GM18858 (cell line): ENCODE data around the gene PDIA5.

Source experiments
- ATAC-seq: cut with Tn5 transposase; IDR thresholded peaks from one replicate; pipeline ENCODE4 v1.9.1; 2021; ENCODE audit not compliant: unreplicated experiment

PDIA5 gene

GRCh38 chr3:123089611-123090331 lies 22.9 kb downstream of the PDIA5 start:
- ATAC-seq, result no peak

DNA sequence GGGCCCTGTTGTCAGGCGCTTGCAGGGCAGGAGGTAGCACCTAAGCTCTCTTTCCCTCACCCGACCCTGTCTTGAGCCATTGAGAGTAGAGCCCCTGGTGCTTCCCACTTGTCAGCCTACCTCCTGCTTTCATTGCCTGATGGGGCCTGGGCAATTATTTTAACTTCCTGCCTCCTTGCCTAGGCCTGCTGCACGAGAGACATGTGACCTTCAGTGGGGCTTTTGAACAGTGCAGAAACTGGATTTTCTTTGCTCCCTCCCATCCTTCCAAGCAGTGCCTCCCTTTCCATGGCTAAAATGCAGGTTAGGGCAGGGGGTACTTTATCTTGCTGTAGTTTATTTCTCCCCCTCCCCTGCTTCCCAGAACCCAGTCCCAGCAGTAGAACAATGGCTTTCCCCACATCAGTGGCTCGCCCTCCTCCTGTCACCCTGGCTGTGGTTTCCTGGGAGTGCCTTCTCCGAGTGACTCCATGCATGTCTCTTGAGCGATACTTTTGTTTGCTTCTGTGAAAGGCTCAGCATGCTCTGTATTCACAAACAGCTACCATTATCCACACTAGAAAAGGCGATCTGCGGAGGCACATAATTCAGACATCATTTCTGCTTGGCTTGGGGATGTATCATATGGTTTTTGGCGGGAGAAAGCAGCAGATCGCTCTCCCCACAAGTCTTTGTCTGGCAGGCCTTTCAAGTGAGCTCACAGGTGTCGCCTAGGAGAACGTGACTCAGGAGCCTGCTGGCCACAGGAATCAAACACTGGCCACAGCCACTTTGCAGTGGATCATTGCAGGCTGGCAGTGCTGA lies 24.1 kb downstream of the PDIA5 start:
- no peak for ATAC-seq

DNA sequence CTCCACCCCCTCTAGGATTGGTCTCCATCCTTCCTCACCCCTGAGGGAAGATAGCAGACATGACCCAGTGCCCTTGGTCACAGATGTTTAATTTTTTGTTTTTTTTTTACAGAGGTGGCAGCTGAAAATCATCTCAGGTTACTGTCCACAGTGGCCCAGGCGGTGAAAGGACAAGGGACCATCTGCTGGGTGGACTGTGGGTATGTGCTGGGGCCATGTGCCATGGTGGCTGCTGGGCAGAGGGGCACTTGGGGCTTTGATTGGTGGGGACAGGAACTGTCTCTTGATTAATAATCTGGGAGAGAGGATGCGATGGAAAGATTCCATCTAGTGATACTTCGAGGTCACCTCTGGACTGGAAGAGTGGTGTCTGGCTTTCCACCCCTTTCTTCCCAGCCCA lies 25.4 kb downstream of the PDIA5 start:
- no peak for ATAC-seq

DNA sequence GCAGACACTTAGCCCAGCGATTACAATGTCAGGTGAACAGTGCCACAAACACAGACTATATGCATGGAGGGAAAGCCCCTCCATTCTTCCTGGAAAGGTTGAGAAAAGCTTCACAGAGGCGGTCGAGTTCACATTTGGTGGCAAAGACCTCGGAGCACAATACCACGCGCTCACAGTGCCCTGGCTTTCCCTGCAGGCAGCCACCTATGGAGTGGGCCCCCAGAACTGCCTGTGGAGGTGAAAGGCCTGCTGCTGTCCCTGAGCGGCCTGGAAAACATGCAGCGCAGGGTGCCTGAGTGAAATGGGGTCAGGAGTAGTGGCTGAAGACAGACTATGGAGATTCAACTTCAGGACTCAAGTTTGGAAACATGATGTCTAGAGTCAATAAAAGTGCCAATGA lies 26.9 kb downstream of the PDIA5 start:
- ATAC-seq, result no peak

GRCh38 chr3:123094516-123095313 lies 27.9 kb downstream of the PDIA5 start:
- no peak for ATAC-seq

GRCh38 chr3:123096126-123096525 lies 29.3 kb downstream of the PDIA5 start:
- no peak for ATAC-seq

DNA sequence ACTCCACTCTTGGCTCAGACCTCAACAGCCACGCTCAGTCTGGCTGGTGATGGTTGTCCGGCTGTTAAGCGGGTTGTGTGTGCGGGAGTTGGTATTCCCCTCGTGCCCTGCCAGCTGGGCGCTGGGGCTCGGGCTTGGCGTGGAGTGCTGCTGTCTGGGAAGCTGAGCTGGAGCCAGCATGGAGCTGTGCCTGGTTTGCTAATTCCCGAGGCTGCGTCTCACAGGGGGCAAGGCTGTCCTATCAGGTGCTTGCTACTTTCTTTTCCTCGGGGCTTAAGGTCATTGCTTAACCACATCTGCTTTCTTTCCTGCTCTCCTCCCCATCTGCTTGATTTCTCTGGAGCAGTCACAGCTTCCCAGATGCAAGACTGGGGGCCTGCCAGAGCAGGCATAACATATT lies 29.9 kb downstream of the PDIA5 start:
- ATAC-seq, result no peak

- no peak for ATAC-seq
These were observed 31.9 kb downstream of the PDIA5 start for GRCh38 chr3:123098426-123099330.

GRCh38 chr3:123099331-123100192 lies 32.7 kb downstream of the PDIA5 start:
- ATAC-seq, result no peak

DNA sequence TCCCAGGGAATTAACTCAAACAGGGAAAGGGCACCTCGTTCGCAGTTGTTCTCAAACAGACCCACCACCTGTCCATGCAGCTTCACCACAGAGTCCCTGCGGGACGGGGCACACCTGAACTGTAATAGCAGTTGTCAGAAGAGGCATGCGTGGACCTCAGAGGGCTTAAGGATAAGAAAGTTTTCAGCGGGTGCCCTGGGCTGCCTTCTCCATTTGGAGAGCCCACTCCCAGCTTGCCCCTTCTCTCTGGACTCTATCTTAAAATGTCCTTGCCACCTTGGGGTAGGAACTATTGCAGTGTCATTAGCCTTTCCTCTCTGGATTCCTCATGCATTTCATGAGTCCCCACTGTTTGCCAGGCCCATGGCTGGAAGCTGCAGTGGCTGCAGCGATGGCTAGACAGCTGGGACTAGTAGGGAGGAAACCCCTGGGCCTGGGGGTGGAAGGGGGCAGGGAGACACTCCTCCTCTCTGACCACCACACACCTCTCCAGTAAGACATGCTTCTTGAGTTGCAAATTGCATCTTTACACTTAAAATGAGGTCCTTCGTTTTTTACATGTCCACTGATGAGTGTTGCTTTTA lies 33.5 kb downstream of the PDIA5 start:
- ATAC-seq, result no peak

DNA sequence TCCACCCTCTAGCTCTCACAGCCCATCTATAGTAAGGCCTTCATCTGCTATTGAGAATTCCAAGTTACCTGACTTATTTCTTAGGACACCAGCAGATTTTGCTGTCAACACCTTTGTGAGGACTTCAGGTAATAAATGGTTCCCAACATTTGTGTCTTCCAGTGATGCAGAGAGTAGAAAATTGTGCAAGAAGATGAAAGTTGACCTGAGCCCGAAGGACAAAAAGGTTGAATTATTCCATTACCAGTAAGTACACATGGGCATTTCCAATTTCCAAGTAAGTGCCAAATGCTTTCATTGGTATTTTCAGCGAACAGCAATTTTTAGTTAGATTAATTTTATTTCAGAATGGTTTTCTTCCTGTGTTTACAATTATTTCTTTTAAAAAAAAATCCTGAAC lies 35.4 kb downstream of the PDIA5 start:
- ATAC-seq, result no peak

DNA sequence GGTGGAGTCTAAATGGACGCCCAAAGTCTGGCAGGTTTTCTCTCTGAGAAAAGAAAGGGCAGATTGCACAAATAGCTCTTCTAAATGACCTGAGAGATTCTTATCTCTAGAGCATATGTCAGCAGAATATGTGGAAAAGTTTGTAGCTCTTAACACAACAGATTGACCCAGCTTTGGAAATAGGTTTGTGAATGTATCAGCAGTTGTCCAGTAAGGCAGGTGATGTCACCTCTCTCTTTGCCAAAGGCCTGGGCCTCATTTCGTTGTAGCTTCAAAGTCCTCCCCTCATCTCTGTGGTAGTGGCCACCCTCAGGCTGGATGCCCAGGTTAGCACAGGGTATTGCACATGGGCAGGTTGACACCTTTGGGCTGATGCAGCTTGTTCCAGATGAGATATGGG lies 36.0 kb downstream of the PDIA5 start:
- no peak for ATAC-seq

DNA sequence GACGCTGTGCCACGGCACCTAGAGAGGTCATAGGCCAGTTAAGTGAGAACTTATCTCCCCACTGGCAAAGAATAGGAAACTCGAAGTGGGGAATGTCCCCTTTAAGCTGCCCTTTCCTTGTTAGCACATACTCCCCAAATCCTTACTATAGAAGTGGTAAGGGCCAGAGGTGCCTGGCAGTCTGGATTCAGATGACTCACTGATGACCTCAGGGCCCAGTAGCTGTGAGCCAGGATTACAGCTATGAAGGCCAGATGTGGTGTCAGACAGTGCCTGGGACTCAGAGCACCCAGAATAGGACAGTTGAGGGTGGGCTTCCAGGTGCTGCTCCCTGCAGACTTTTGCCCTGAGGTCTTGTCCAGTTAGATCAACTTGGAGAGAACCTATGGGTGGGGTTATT lies 37.7 kb downstream of the PDIA5 start:
- no peak for ATAC-seq

DNA sequence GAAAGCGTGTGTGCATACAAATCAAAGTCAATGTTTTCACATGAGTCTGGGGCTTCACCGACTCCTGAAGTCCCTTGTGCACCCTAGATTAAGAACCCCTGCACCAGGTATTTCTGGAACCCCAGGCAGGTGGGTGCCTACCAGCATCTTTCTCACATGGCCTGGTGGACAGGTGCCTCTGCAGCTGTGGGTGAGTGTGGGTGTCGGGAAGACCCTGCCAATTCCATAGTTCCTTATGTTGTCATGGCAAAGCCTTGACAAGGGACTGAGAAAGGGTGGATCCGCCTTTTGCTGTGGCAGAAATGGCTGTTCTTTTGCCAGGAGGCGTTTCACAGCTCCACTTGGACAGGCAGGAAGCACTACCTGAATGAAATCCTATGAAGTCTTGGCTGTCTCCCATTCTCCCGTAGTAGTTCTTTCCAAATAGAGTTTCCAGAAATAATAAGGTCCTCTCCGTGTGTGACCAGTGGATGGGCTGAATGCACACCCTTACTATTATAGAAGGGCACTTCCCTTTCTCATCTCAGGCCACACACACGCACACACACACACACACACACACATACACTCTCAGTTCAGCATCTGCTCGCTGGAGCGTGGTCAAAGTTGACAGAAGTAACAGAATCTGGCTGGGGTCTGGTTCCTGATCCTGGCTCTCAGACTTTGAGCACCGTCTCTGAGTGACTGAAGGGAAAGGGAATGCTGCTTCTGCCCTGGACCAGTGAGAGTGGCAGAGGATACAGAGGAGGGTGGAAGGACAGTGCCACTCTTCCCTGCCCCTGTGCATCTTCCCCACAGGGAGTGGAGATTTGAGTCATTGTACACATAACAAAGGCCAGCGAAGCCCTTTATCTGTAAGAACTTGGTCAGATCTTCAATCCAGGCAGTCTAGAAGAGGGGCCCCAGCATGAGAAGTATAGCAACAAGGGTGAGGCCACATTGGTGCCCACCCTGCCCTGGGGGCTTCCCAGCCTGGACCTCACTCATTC lies 38.7 kb downstream of the PDIA5 start:
- no peak for ATAC-seq

DNA sequence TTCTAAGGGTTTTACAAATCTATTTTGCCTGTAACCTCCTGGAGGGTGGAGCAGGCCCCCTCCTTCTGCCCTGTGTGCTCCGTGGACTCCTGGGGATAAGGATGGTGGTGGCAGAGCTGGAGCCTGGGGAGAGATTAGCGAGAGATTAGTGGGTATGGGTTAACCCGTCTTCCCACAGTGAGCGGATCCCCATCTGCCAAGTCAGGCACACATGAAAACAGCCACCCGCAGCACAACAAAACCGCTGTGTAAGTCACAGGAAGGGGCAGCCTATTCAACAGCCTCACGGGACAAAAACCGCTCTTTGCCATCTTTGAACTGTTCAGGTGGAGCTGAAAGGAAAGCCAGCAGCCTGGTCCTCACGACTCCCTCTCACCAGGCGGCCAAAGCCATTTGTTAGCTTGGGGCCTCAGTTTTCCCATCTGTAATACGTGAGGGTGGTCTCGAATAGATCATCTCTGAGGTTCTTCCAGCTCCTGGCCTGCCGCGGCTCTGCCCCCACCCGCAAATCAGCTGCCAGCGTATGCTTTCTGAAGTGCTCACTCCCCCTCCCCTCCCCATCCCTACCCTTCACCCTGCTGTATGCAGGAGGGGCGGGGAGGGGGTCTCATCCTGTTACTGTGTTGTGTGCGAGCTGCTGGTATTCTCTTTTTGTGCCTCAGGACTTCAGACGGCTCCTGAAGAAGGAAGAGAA lies 43.6 kb downstream of the PDIA5 start:
- no peak for ATAC-seq

GRCh38 chr3:123110976-123111615 lies 44.3 kb downstream of the PDIA5 start:
- ATAC-seq, result no peak

GRCh38 chr3:123111640-123112039 lies 44.8 kb downstream of the PDIA5 start:
- ATAC-seq, result no peak
